H1 (cell line): Measurements from ENCODE around the gene SIGLEC14. TPM values are rescaled to one million over a fixed set of nuclear protein-coding genes. Genes with fewer than 3 reads are reported as not detected.

Experiments
- CTCF ChIA-PET: fragments of 300-600 bp; sonication (Branson Sonifier 250); formaldehyde crosslinking; loops from one replicate; lab custom pipeline; 2021; ENCODE audit not compliant: partially characterized antibody; lab: Charles Lee
- POLR2A ChIA-PET: fragments of 300-600 bp; sonication (Branson Sonifier 250); formaldehyde crosslinking; loops from one replicate; lab custom pipeline; 2021; ENCODE audit warnings: inconsistent platforms; ENCODE audit not compliant: partially characterized antibody; lab: Charles Lee
- DNase-seq, 2 experiments: peaks; one replicate each; pipeline versions ENCODE4 v3.0.0 to v3.0.0-alpha.2; 2010 to 2022; ENCODE audit warnings: low spot score in 2 of 2, low read depth in 1 of 2, mixed read lengths in 1 of 2
- FAIRE-seq: peaks from 2 replicates; lab custom pipeline; 2011; peaks lifted over from hg19 to GRCh38; lab: Jason Lieb, UNC
- H2AFZ ChIP-seq: 2 replicates; pipeline ENCODE4 v1.8.1; 2012; ENCODE audit warnings: low read length, inconsistent platforms
- H2AK5ac ChIP-seq: 2 replicates; pipeline ENCODE4 v1.6.1; 2013; ENCODE audit warnings: low read depth, low read length
- H2BK120ac ChIP-seq: replicated peaks from 2 replicates; pipeline ENCODE3; 2013; ENCODE audit warnings: low read depth, low read length, inconsistent platforms
- H2BK12ac ChIP-seq: 2 replicates; pipeline ENCODE4 v1.6.1; 2013; ENCODE audit warnings: low read depth, low read length
- H2BK15ac ChIP-seq: 2 replicates; pipeline ENCODE4 v1.6.1; 2013; ENCODE audit warnings: low read length
- H2BK20ac ChIP-seq: 2 replicates; pipeline ENCODE4 v1.6.1; 2013; ENCODE audit warnings: low read length
- H2BK5ac ChIP-seq: 2 replicates; pipeline ENCODE4 v1.6.1; 2013; ENCODE audit warnings: low read depth, low read length
- H3K14ac ChIP-seq: 2 replicates; pipeline ENCODE4 v1.6.1; 2013; ENCODE audit warnings: inconsistent platforms; ENCODE audit not compliant: insufficient read length
- H3K18ac ChIP-seq: 2 replicates; pipeline ENCODE4 v1.6.1; 2013; ENCODE audit warnings: low read length; ENCODE audit errors: extremely low read depth
- H3K23ac ChIP-seq: 2 replicates; pipeline ENCODE4 v1.6.1; 2013; ENCODE audit warnings: inconsistent platforms; ENCODE audit not compliant: insufficient read length
- H3K23me2 ChIP-seq: 2 replicates; pipeline ENCODE4 v1.6.1; 2013; ENCODE audit warnings: low read depth, low read length
- H3K27ac ChIP-seq: 2 replicates; pipeline ENCODE4 v1.6.1; 2011; ENCODE audit warnings: low read depth, low read length, inconsistent platforms
- H3K27me3 ChIP-seq, 4 experiments: replicated peaks in 1 of 4; 1 replicate in 1 of 4; 2 replicates in 3 of 4; pipeline versions ENCODE4 v1.6.1 to v1.8.1; 2011 to 2013; ENCODE audit warnings: low read length in 3 of 4, mild to moderate bottlenecking in 3 of 4, inconsistent platforms in 2 of 4, mixed read lengths in 2 of 4, moderate library complexity in 1 of 4; ENCODE audit not compliant: control insufficient read depth in 3 of 4, insufficient read depth in 3 of 4; ENCODE audit errors: extremely low read depth in 1 of 4
- H3K36me3 ChIP-seq, 4 experiments: 2 replicates each; pipeline versions ENCODE4 v1.6.1 to v1.8.1; 2011 to 2013; ENCODE audit warnings: mild to moderate bottlenecking in 4 of 4, low read length in 3 of 4, moderate library complexity in 2 of 4, control low read depth in 1 of 4, inconsistent platforms in 1 of 4; ENCODE audit not compliant: insufficient read depth in 4 of 4, control insufficient read depth in 2 of 4
- H3K4ac ChIP-seq: replicated peaks from 2 replicates; pipeline ENCODE3; 2013; ENCODE audit warnings: low read length, low read depth, mixed read lengths, inconsistent platforms; ENCODE audit not compliant: insufficient read length
- H3K4me1 ChIP-seq, 4 experiments: replicated peaks in 1 of 4; 1 replicate in 1 of 4; 2 replicates in 3 of 4; pipeline versions ENCODE4 v1.6.1 to v1.8.1; 2011 to 2013; ENCODE audit warnings: low read length in 3 of 4, inconsistent platforms in 2 of 4, mixed read lengths in 1 of 4; ENCODE audit not compliant: insufficient read depth in 4 of 4, control insufficient read depth in 3 of 4
- H3K4me2 ChIP-seq, 2 experiments: 2 replicates each; pipeline versions ENCODE4 v1.6.1 to v1.8.1; 2011 to 2013; ENCODE audit warnings: low read depth in 2 of 2, low read length in 2 of 2, control low read depth in 1 of 2, inconsistent platforms in 1 of 2, mild to moderate bottlenecking in 1 of 2; ENCODE audit not compliant: insufficient read depth in 1 of 2
- H3K4me3 ChIP-seq, 4 experiments: fragments of 200-600, 300-600 bp in 1 of 4; sonication (generic), shearing (Covaris generic), sonication (Bioruptor Twin) in 1 of 4; 2 replicates each; pipeline versions ENCODE4 v1.5.1 to v1.8.1; 2011 to 2016; ENCODE audit warnings: low read length in 4 of 4, low read depth in 3 of 4, control low read depth in 2 of 4, inconsistent platforms in 2 of 4, mild to moderate bottlenecking in 2 of 4, mixed read lengths in 1 of 4, moderate library complexity in 1 of 4; ENCODE audit not compliant: insufficient read depth in 2 of 4; ENCODE audit errors: extremely low read depth in 1 of 4
- H3K56ac ChIP-seq: replicated peaks from 2 replicates; pipeline ENCODE3; 2013; ENCODE audit warnings: low read depth, mild to moderate bottlenecking, mixed read lengths, low read length, inconsistent platforms; ENCODE audit not compliant: insufficient read length
- H3K79me1 ChIP-seq: 2 replicates; pipeline ENCODE4 v1.6.1; 2013; ENCODE audit warnings: low read depth, low read length, control low read depth
- H3K79me2 ChIP-seq, 2 experiments: 2 replicates each; pipeline versions ENCODE4 v1.6.1 to v1.8.1; 2012 to 2013; ENCODE audit warnings: low read length in 2 of 2, mild to moderate bottlenecking in 2 of 2, inconsistent platforms in 1 of 2; ENCODE audit not compliant: insufficient read depth in 2 of 2, control insufficient read depth in 1 of 2
- H3K9ac ChIP-seq, 4 experiments: replicated peaks in 1 of 4; 1 replicate in 1 of 4; 2 replicates in 3 of 4; pipeline versions ENCODE4 v1.6.1 to v1.8.1; 2011 to 2013; ENCODE audit warnings: low read depth in 3 of 4, low read length in 3 of 4, control low read depth in 2 of 4, mild to moderate bottlenecking in 2 of 4, moderate library complexity in 2 of 4, inconsistent platforms in 1 of 4; ENCODE audit errors: extremely low read depth in 1 of 4
- H3K9me3 ChIP-seq, 2 experiments: 2 replicates each; pipeline versions ENCODE4 v1.6.1 to v1.8.1; 2012 to 2013; ENCODE audit warnings: mild to moderate bottlenecking in 2 of 2, moderate library complexity in 2 of 2, control low read depth in 1 of 2, inconsistent platforms in 1 of 2, low read depth in 1 of 2, low read length in 1 of 2, mixed read lengths in 1 of 2; ENCODE audit not compliant: insufficient read depth in 2 of 2
- H4K20me1 ChIP-seq, 2 experiments: replicated peaks in 1 of 2; 2 replicates each; pipeline versions ENCODE3 to v1.8.1; 2011 to 2013; ENCODE audit warnings: inconsistent platforms in 2 of 2, low read length in 2 of 2, mild to moderate bottlenecking in 1 of 2; ENCODE audit not compliant: insufficient read depth in 2 of 2, control insufficient read depth in 1 of 2
- H4K5ac ChIP-seq: 2 replicates; pipeline ENCODE4 v1.6.1; 2013; ENCODE audit warnings: low read length, low read depth, mixed read lengths, inconsistent platforms; ENCODE audit not compliant: insufficient read length
- H4K8ac ChIP-seq: 2 replicates; pipeline ENCODE4 v1.8.0; 2013; ENCODE audit warnings: mild to moderate bottlenecking, moderate library complexity, low read length, inconsistent platforms; ENCODE audit not compliant: insufficient read depth; ENCODE audit errors: extremely low read depth
- H4K91ac ChIP-seq: replicated peaks from 2 replicates; pipeline ENCODE3; 2013; ENCODE audit warnings: low read length, mixed read lengths, inconsistent platforms; ENCODE audit not compliant: insufficient read length
- ASH2L ChIP-seq: fragments of 200-600, 300-600 bp; sonication (generic); IDR thresholded peaks from one replicate; pipeline ENCODE4 v1.7.1; 2017; ENCODE audit warnings: low read length
- CEBPB ChIP-seq: IDR thresholded peaks from 2 replicates; pipeline ENCODE4 v1.6.1; 2012; ENCODE audit warnings: low read depth, low read length
- HDAC2 ChIP-seq, 2 experiments: fragments of 300-600 bp in 1 of 2; sonication (generic) in 1 of 2; IDR thresholded peaks; 2 replicates each; pipeline ENCODE4 v1.6.1; 2011 to 2012; ENCODE audit warnings: low read depth in 2 of 2, low read length in 2 of 2, mild to moderate bottlenecking in 2 of 2, moderate library complexity in 2 of 2, borderline replicate concordance in 1 of 2, inconsistent platforms in 1 of 2
- HDAC6 ChIP-seq: IDR thresholded peaks from one replicate; pipeline ENCODE4 v1.7.1; 2012; ENCODE audit warnings: low read depth, mild to moderate bottlenecking, inconsistent platforms, low read length, moderate library complexity
- RBBP5 ChIP-seq: IDR thresholded peaks from 2 replicates; pipeline ENCODE4 v1.7.1; 2012; ENCODE audit warnings: low read depth, mild to moderate bottlenecking, inconsistent platforms, low read length, moderate library complexity, borderline replicate concordance
- RFX5 ChIP-seq: IDR thresholded peaks from 2 replicates; pipeline ENCODE4 v1.6.1; 2011; ENCODE audit warnings: low read depth, low read length, improper control_type of control experiment, borderline replicate concordance
- SIN3A ChIP-seq, 2 experiments: IDR thresholded peaks in 1 of 2; conservative IDR thresholded peaks in 1 of 2; 2 replicates each; pipeline ENCODE4 v1.6.1; 2011 to 2012; ENCODE audit warnings: low read length in 2 of 2, improper control_type of control experiment in 1 of 2, low read depth in 1 of 2, mild to moderate bottlenecking in 1 of 2
- SP4 ChIP-seq: IDR thresholded peaks from 2 replicates; pipeline ENCODE4 v1.6.1; 2012; ENCODE audit warnings: low read length, inconsistent platforms
- TBP ChIP-seq: IDR thresholded peaks from 2 replicates; pipeline ENCODE4 v1.6.1; 2011; ENCODE audit warnings: low read depth, low read length, improper control_type of control experiment
- ZNF274 ChIP-seq: IDR thresholded peaks from 2 replicates; pipeline ENCODE4 v1.7.0; 2012; ENCODE audit warnings: low read length, borderline replicate concordance; ENCODE audit errors: extremely low read depth
- WGBS, 2 experiments: shearing (Covaris generic) in 1 of 2; methylation state at CpG; one replicate each; pipeline versions ENCODE4 v1.1.6 to v1.1.7; 2013 to 2015; ENCODE audit warnings: low lambda C conversion rate in 2 of 2, mixed read lengths in 2 of 2, inconsistent platforms in 1 of 2, low coverage in 1 of 2, missing lambda C conversion rate in 1 of 2; ENCODE audit not compliant: insufficient replicate concordance in 2 of 2, insufficient coverage in 1 of 2, insufficient read length in 1 of 2; ENCODE audit errors: extremely low coverage in 1 of 2, missing lambda C conversion rate in 1 of 2; 5-methylcytosine and 5-hydroxymethylcytosine counted together
- polyA plus RNA-seq, 7 experiments: library from polyadenylated mRNA; depleted of rRNA in 3 of 7; stranded (reverse) in 5 of 7; unstranded in 2 of 7; fragments of >200 nt in 5 of 7; fragments of 200-250 nt in 2 of 7; gene quantifications; 1 replicate in 5 of 7; 2 replicates in 1 of 7; 4 replicates in 1 of 7; pipeline versions ENCODE4 v1.2.1 to v1.2.3, GENCODE V29; 2011 to 2013; ENCODE audit warnings: missing spikeins in 2 of 7, mixed read lengths in 2 of 7
- total RNA-seq: library from RNA; stranded (reverse); fragmentation: NEBNext Ultra II Directional; extraction: Animal tissue kit (Norgen Biotek cat#: 25700); gene quantifications from 2 replicates; pipeline ENCODE4 v1.2.1, GENCODE V29; 2021

Gene SIGLEC14
- total and polyA plus RNA-seq, 2 of the 8 experiments (the other 6 are each of a cell fraction or from before 2014, with no cell fraction given): not detected

- Histone ChIP-seq H3K23ac (no peak overlapping the region), H3K79me1 (no peaks in the 10 kb centered on the region), H2BK12ac (no peak overlapping the region), H3K4me1 (peaks cover 0 to 9% (median 6%) of the 10 kb centered on the region in 4 experiments; a peak in 5 of 7 replicates), H3K27ac (no peak overlapping the region), H4K5ac (no peak overlapping the region), H3K79me2 (peaks cover 0 to 1% of the 10 kb centered on the region in 2 experiments; a peak in 1 of 4 replicates), H3K4me2 (no peak overlapping the region), H3K4me3 (no peak overlapping the region), H2BK20ac (no peak overlapping the region), H3K14ac (no peak overlapping the region), H3K27me3 (0 out of 7 replicates have a peak, but pooled peaks cover 0 to 4% (median 0%) of the 10 kb centered on the region in 4 experiments), H3K9ac (no peak overlapping the region), H3K36me3 (no peaks in the 10 kb centered on the region), H4K91ac (no peak overlapping the region), H2AFZ (no peak overlapping the region), H3K4ac (no peak overlapping the region), H3K23me2 (peaks cover 19% of the 10 kb centered on the region), H2BK120ac (no peak overlapping the region), H3K18ac (no peak overlapping the region), H4K8ac (no peak overlapping the region), H2AK5ac (no peak overlapping the region), H2BK15ac (no peak overlapping the region), H3K9me3 (peaks cover 6 to 11% of the 10 kb centered on the region in 2 experiments; a peak in 3 of 4 replicates), H2BK5ac (no peak overlapping the region), H3K56ac (no peak overlapping the region), H4K20me1 (no peaks in the 10 kb centered on the region)
- TF ChIP-seq HDAC2 (IDR thresholded peaks at IDR 0.05; ENCODE audit: borderline replicate concordance in 1 of 2, low read depth in 2 of 2, low read length in 2 of 2) (no peak), SIN3A (conservative IDR thresholded peaks at IDR 0.05 in 1 of 2, IDR thresholded peaks at IDR 0.05 in 1 of 2; ENCODE audit: low read depth in 1 of 2, low read length in 2 of 2) (no peak), ZNF274 (no peak), RFX5 (no peak), SP4 (no peak), RBBP5 (no peak), CEBPB (no peak), TBP (no peak), ASH2L (no peak), HDAC6 (no peak)
- CTCF ChIA-PET: no interaction called here
- DNase-seq (no peak), FAIRE-seq (no peak)
- POLR2A ChIA-PET: no interaction called here
- 96% methylated on average over 2 of the region's 2 CpGs; no CpG with 5 or more reads in 1 of the 2 experiments for WGBS, 2 experiments
Observed at GRCh38 chr19:51686171-51686570, 39.5 kb upstream of the SIGLEC14 start.
